GM19468 (cell line): Measurements from ENCODE around the gene FAM210A.
"Not testable (repeated sequence)": the region's sequence is repeated elsewhere in the genome, so short reads cannot be mapped to it uniquely, and the experiment has no call there.

Source experiments
- ATAC-seq: cut with Tn5 transposase; IDR thresholded peaks from one replicate; pipeline ENCODE4 v1.9.1; 2021; ENCODE audit warnings: mild to moderate bottlenecking, moderate library complexity, moderate number of reproducible peaks; ENCODE audit not compliant: unreplicated experiment; ENCODE audit errors: extremely low read depth

Gene FAM210A, protein sequence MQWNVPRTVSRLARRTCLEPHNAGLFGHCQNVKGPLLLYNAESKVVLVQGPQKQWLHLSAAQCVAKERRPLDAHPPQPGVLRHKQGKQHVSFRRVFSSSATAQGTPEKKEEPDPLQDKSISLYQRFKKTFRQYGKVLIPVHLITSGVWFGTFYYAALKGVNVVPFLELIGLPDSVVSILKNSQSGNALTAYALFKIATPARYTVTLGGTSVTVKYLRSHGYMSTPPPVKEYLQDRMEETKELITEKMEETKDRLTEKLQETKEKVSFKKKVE

DNA sequence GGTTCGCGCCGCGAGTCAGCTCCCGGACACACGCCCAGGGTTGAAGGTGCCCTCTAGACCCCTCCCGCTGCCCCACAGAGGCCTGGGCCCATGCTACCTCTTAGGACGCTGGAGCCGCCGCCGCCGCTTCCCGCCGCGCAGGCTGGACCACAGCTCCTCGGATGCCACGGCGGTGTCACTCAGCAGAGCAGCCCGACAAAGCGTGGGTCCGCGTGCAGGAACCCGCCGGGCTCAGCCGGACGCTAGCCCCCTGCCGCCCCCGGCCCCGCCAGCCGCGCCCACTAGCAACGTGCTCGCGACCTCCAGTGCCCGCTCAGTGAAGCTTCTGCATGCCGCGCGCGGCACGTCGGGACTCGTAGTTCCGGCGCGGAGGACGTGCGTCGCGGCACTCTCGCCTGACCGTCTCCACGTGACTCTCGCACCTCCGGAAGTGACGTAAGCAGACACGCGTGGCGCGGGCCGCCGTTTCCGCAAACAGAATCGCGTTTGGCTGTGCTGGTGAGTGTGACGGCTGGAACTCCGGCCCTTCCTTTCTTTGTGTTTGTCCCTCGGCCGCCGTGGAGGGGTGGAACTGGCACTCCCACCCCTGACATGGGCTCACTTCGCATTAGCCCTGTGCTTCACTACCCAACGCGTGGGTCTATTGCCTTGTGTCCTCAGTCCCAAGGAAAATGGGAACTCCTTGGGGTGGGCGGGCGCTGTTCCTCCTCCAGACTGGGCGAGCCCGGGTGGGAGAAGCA lies at the start of gene FAM210A, which contains the start of gene RNMT:
Gene FAM210A, minus strand, starts transcription at position 327 of the 740 bp plus-strand sequence. CDS start 44,481 bp downstream, outside the sequence.
Gene RNMT, plus strand, starts transcription at position 442 of the 740 bp plus-strand sequence. CDS start 4,845 bp downstream, outside the sequence.
- ATAC-seq, result peak; percentile 87

DNA sequence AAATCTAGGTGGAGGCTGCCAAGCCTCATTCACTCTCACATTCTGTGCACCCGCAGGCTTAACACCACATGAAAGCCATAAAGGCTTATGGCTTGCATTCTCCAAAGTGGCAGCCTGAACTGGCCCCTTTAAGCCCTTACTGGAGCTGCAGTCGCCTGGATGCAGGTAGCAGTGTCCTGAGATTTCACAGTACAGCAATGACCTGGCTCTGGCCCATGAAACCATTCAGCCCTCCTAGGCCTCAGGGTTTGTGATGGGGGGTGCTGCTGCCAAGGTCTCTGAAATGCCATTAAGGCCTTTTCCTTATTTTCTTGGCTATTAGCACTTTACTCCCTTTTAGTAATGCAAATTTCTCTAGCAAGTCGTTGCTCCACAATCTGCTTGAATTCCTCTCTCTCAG lies 48.7 kb upstream of the FAM210A start:
- ATAC-seq, result no peak

DNA sequence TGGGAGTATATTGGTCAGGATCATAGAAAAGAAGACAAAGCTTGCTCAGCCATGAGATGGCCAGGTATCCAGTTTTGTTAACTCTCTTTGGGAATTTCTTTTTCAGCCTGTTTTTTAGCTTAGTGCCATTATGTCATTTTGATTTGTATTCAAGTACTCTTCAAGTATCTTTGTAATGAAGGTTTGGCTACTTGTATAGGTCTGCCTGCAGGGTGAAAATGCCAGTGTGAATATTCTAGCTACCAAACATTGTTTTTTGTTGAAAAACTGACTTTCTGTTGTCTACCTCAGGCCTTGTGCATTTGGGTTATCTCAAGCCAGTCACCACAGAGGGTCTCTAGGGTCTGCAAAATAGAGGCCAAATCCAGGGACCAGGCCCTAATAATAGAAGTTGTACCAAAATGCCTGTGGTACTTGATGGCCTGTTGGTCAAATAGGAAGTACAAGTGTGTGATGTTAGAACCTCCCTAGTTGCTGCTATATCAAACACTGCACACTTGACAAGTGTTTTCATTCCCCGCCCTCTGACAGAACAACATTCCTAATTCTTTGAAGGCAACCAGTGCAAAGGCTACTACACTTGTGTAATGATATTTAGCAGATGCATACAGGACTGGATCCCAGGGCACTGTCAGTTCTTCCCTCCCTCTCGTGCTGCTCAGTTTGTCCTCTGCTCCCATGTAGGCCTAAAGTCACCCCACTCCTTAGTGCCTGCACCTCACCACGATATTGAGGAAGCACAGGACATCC lies 36.5 kb upstream of the FAM210A start:
- ATAC-seq, result no peak

DNA sequence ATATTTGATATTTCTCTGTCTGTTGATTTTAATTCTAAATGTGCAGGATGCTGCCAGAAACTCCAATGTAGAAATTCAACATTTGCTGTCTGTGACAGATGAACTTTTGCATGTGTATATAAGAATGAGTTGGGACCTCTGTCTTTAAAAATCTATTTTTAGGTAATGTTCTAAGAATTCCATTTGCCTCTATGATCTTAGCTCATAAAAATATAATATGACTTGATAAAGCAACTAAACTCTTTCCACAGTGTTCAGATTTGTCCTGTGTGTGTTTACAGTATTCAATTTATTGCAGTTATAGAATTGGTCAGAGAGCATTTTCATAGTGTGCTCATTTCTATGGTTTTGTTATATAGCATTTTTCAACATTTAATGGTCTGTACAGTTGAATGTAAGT lies 33.7 kb upstream of the FAM210A start:
- ATAC-seq, result no peak

DNA sequence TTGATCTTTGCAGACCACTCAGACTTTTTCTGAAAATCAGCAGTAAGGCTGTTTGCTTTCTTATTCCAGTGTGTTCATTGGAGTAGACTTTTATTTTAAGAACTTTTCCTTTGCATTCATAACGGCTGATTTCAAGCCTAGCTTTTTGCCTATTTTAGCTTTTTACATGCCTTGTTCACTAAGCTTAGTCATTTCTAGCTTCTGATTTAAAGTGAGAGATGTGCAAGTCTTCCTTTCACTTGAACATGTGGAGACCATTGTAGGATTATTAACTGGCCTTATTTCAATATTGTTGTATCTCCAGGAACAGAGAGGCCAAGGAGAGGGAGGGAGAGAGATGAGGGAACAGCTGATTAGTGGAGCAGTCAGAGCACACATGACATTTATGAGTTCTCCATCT lies 32.3 kb upstream of the FAM210A start:
- ATAC-seq, result no peak

DNA sequence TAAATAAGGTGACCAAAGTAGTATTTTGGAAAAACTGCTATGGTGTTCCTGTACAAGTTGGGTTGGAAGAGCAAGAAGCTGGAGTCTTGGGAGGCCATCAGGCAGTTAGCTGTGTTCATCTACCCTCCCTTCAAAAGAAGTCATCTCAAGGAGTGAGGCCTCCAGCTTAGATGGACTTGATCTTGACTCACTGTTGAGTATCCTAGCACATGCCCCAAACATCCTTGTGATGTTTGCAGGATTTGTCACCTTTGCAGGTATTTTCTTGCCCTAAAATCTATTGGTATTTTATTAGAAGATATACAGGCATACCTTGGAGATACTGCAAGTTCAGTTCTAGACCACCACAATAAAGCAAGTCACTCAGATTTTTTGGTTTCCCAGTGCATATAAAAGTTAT lies 30.3 kb upstream of the FAM210A start:
- no peak for ATAC-seq

DNA sequence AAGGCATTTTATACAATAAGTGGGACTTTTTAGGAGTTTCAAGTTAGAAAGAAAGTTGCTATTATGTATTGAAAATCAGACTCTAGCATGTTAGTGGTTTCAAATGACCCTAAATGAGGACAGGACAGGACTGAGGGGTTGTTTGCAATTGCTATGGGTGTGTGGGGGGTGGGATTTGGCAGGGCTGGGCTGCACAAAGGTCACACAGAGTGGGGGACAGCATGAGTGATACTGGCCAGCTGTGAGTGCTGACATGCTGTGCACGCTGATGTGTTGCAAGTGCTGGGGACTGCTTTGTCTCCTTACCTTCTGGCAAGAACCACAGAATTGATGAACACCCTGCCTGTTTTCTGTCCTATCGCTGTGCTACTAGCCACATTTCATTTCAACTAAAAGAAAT lies 29.9 kb upstream of the FAM210A start:
- ATAC-seq, result no peak

DNA sequence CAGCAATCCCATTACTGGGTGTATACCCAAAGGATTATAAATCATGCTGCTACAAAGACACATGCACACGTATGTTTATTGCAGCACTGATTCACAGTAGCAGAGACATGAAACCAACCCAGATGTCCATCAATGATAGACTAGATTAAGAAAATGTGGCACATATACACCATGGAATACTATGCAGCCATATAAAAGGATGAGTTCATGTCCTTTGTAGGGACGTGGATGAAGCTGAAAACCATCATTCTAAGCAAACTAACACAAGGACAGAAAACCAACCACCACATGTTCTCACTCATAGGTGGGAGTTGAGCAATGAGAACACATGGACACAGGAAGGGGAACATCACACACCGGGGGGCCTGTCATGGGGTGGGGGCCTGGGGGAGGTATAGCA lies 25.2 kb upstream of the FAM210A start:
- not testable (repeated sequence) for ATAC-seq

DNA sequence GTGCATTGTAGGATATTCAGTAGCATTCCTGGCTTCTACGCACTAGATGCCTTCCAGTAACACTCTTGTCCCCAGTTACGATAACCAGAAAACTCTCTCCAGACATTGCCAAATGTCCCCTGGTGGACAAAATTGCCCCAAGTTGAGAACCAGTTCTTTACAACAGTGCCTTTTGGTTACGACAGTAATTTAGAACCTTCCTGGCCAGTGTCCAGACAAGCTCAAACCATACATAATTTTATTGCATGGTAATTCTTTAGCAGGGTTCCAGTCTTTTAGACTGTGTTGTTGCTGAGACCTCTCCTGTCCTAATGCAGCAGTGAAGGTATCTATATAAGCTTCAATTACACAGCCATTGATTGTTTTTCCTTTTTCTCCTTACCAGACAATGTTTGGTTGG lies 20.3 kb upstream of the FAM210A start:
- no peak for ATAC-seq

DNA sequence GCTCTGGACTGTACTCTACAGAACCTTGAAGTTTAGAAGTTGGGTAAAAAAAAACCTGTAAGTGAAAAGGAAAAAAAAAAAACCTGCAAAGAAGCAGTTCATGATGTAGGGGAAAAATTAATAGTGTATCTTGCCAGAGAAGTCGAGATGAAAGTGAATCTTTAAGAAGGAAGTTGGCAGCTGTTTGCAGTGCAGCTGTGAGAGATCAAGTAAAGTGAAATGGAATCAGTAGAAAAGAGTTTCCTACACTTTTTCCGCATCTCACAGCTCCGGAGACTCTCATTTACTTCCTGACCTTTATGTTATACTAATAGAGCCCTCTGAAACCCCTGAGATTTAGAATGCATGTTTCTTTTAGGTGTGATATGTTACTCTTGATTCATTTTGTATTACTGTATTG lies 19.3 kb upstream of the FAM210A start:
- no peak for ATAC-seq

DNA sequence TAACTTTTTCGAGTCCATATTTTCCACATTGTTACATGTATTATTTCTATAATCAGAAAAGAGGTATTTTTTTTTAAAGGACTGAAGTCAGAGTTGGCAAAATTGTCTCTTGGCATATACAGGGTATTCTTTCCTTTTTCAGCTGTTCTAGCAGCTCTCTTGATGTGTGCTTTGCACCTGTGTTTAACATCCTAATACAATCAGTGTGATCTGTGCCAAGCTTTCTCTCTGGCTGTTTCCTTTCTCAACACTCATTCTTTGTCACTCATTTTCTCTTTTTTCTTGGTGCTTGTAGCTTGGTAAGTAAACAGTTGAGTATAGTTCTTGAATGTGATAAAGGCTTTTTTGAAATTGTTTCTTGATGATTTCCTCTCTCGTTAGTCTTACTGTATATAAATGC lies 9.3 kb upstream of the FAM210A start:
- no peak for ATAC-seq

DNA sequence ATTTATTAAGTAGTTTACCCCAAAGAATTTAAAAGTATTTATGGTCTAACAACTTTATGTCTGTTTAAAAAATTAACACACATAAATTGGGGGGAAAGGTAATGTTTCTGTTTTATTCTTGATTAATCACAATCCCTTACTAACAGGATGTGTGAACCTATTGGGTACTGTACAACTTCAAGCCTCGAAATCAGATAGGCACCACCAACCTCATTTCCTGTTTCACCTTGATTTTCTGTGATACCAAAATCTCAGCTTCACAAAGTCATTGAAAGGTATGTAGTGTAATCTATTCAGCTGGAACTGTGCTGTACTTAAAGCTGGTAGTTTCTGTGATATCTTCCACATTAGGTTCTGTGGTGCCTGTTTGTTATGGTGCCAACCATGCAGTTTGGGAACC lies 4.1 kb upstream of the FAM210A start:
- ATAC-seq, result no peak

DNA sequence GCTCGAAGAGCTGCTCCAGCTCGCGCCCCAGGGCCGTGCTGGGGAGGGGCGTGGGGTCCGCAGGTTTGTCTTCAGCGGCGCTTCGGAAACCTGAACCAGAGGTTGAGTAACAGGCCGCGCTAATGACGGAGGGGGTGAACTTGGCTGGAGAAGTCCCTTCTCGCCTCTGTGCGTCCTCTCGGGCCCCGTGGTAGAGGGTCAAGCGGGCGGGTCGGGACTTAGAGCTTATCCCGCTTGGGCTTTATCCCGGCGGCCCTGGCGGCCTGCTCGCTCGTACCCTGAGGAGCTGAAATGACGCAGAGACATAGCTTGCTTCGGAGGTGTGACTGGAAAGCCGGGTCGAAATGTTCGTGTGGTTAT lies 594 bp upstream of the FAM210A start:
- ATAC-seq, result no peak

DNA sequence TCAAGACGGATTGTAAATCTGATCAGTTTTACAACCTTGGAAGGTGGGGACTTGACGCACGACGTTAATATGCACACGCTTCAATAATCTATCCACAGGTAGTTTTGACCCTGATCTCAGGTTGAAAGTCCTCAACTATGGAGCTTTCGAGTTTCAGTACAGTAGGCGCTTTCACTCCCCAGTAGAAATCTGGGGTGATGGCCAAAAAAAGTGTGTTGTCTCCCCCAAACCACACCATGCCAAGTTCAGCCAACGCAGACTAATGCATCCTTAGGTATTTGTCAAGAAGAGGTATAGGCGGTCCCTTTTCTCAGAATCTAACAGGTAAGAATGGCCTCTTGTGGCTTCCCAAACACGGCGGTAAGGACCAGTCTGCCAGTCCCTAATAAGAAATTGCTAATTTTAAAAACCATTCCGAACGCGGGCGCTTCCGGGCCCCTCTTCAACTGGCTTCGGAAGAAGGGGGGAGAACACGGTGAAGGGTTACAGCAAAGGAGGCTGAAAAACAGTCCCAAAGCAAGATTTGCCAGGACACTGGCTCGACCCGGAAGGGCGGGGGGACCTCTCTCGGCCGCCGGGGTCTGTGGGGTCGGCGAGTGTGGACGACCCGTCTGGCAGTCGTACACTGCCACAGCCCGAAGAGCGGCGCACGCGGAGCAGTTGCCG lies 659 bp downstream of the FAM210A start:
- ATAC-seq, result no peak

DNA sequence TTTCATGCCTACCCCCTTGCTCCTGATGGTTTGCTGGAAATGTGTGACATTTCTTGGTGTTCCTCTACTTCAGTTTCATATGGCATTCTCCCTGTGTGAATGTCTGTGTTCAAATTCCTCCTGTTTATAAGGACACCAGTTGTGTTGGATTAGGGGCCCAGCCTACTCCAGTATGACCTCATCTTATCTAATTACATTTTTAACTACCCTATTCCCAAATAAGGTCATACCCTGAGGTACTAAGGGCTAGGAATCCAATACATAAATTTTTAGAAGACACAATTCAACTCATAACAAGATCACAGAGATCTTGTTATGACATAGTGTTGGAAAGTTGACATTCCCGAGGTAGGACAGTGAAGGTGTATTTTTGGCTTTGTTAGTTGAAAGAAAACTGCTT lies 5.5 kb downstream of the FAM210A start:
- no peak for ATAC-seq

DNA sequence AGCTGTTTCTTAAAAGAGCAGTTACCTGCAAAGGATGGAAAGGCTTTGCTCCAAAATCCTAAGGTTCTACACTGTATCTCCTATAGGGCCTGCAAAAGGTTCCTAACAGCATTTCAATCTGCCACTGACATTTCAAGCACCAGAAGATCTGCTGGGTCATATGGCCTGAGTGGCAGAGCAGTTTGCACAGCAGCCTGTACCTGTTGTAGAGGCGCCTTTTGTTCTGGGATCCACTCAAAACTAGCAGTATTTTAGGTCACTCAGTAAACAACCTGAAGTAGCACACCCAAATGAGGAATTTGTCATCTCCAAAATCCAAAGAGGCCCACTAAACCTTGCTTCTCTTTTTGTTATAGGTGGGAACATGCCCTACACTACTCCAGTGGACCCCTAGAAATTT lies 6.2 kb downstream of the FAM210A start:
- ATAC-seq, result no peak

DNA sequence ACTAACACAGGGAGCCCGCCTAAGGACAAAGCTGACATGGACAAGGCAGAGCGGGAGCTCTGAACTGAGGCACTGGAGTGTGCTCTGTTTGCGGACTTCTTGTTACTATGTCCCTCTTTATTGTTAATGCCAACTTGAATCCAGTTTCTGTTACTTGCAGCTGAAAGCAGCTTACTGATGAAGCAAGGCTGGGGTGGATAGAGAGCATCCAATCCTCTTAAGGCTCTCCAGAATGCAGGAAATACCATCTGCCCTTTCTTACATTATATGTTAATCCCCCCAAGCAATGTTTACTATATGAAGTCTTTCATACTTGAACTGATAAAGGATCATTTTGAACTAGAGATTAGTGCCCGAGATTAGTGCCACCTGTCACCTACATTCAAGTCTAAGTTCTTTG lies 9.4 kb downstream of the FAM210A start:
- ATAC-seq, result no peak

DNA sequence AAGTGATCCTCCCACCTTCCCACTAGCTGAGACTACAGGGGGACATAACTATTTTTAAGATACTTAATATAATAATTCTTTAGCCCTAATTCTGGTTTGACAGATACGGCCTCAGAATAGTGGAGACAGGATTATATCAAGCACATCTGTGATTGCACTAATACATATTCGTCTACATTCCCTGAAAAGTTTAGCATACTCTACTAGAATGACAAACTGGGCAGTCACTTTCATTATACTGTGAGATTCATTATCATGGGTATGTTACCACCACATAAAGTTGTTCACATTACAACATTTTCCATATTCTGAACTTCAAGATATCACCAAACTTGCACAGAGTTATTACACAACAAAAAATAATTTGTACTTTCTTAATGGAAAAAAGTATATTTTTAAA lies 11.0 kb downstream of the FAM210A start:
- no peak for ATAC-seq

DNA sequence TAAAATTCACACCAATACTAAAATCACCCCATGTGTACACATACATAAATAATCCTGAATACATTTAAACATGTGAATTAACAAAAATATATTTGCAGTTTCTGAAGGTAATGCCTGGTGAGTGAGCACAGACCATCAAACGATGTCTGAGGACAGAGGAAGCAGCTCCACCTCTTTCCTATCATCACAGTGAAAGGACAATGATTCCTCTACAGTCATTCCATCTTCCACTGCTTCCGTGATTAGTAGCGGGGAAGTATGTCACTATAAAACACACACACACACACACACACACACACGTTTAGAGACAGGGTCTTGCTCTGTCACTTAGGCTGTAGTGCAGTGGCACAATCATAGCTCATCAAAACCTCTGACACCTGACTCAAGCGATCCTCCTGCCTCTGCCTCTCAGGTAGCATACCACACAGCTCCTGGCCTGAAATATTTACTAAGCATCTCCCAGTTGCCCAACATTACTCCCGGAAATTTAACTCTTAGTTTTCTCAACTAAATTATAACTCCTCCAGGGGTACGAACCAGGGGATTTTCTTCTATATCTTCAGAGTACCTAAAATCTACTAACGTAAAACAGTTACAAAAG lies 12.8 kb downstream of the FAM210A start:
- no peak for ATAC-seq

DNA sequence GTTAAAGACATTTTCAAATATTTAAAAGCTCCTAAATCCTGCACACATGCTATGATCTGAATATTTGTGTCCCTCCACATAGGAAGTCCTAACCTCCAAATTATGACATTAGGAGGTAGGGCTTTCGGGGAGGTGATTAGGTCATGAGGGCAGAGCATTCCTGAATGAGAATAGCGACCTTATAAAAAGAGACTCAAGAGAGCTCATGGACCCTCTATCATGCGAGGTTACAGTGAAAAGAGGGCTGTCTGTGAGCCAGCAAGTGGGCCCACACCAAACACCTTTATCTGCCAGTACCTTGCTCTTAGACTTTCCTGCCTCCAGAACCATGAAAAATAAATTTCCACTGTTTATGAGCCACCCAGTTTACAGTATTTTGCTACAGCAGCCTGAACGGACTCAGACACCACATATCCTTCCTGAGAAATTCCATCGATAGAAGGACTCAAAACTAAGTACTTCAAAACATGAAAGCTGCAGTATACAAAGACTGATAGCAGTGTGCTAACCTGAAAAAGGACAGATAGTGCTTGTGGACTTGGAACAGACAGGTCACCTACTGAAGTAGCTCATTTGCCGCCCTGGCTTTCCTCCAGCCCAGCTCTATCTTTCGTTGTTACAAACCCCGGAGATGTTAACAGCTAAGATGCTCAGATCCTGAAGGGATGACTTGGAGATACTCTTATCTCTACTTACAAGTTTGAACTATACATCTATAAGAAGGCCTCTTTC lies 13.8 kb downstream of the FAM210A start:
- no peak for ATAC-seq
